Brain pericyte (primary cell): ENCODE data around the gene NPLOC4.
"Not testable (repeated sequence)": the region's sequence is repeated elsewhere in the genome, so short reads cannot be mapped to it uniquely, and the experiment has no call there.

Source experiments
- DNase-seq: peaks from one replicate; pipeline ENCODE4 v3.0.0-alpha.2; 2012; ENCODE audit warnings: low read depth, low spot score

NPLOC4 gene

DNA sequence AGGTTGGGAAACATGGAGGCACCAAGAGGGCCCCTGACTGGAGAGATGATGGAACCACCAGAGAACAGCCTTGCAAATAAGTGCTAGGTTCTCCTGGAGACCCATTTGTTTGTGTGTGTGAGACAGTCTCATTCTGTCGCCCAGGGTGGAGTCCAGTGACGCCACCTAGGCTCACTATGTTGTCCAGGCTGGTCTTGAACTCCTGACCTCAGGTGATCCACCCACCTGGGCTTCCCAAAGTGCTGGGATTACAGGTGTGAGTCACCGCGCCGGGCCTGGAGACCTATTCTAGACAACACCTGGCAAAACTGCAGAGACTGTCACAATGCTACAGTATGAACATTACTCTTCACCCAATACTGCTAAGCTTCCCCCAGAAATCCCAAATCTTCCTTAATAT, 1.5 kb downstream of the NPLOC4 start:
- no peak for DNase-seq

DNA sequence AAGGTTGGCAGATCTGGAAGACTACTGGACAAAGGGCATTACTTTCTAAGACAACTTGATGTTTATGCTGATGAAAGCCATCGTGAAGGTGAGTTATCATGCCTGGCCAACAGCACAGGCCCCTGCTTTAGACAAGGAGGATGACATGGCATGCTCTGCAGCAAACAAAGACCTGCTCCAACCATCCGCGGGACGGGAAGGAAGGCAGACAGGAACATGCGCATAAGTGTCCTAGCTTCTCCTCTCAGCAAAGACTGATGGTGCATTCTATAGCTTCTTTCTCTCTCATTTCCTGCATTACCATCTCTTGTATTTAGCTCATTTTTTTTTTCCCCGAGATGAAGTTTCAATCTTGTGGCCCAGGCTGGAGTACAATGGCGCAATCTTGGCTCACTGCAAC, 5.4 kb downstream of the NPLOC4 start:
- DNase-seq, result no peak

DNA sequence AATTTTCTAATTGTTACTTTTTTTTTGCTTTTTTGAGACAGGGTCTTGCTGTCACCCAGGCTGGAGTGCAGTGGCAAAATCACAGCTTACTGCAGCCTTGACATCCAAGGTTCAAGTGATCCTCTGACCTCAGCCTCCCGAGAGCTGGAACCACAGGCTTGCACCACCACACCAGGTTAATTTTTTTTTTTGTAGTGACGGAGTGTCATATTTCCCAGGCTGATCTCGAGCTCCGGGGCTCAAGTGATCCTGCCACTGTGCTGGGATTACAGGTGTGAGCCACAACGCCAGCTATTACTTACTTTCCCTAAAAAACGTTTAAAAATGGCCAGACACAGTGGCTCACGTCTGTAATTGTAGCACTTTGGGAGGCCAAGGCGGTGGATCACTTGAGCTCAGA, 6.6 kb downstream of the NPLOC4 start:
- DNase-seq, result no peak

DNA sequence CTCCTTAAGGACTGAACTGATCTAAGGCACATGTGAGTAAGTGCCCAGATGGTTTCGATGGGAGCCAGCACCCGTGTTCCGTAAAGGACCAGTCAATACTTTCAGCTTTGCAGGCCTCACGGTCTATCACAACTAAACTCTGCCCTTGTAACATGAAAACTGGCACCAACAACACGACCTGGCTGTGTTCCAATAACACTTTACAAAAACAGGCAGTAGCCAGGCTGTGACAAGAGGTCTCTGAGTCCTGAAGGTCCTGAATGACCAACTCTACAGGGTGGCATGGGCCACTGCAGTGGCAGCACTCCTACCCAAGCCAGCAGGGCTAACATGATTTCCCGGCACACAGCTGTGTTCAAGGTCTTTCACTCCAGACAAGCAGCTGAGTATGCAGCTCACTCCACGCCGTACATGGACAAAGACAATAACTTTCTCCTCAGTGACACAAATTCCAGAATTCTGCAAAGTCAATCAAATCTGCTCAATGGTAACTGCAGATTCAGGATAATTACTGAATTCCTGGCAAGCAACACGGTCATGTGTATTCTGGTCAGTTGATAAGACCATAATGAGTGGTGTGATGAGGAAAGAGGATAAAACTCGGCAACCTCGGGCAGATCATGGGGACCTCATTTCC, 15.3 kb downstream of the NPLOC4 start:
- DNase-seq, result no peak

DNA sequence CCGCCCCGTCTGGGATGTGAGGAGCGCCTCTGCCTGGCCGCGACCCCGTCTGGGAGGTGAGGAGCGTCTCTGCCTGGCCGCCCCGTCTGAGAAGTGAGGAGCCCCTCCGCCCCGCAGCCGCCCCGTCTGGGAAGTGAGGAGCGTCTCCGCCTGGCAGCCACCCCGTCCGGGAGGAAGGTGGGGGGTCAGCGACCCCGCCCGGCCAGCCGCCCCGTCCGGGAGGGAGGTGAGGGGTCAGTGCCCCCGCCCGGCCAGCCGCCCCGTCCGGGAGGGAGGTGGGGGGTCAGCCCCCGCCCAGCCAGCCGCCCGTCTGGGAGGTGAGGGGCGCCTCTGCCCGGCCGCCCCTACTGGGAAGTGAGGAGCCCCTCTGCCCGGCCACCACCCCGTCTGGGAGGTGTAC, 18.6 kb downstream of the NPLOC4 start:
- DNase-seq, result not testable (repeated sequence)

DNA sequence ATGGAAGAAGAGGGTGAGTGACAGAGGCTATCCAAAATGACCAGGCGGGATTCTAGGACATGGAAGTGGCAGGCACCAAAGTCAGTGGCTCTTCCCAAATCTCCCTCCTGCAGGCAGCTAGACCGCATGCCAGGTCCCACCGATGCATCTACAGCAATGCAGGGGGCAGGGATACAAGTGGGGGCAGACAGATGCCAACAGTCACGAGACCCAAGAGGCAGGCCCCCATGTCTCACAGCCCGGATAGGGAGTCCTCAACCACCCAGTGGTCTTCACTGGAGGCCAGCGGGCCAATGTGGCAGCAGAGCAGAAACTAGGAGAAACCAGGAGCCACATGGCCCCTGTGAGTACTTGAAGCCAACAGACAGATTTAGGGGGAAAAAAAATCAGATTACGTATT, 20.0 kb downstream of the NPLOC4 start:
- DNase-seq, result no peak

DNA sequence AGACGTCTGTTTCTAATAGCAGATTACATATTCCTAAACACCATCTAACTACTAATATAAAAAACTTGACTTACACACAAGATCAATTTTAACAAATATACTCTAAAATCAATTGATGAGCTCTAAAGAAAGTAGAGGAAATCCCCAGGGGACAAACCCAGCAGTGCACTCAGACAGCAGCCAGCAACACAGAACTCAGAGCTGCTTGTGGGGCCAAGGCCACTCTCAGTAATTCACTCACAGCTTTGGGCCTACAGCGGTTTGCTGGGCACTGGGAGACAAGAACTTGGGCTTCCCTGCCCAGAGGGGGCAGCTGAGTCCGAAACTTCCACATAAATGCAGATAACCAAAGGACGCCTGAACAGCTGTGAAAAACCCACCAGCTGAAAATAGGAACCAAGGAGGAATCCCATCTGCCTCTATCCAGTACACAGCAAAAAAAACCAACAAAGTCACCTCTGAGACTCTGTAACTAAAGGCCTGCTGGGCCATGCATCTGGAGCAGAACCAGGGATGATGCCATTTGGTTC, 21.4 kb downstream of the NPLOC4 start:
- no peak for DNase-seq

DNA sequence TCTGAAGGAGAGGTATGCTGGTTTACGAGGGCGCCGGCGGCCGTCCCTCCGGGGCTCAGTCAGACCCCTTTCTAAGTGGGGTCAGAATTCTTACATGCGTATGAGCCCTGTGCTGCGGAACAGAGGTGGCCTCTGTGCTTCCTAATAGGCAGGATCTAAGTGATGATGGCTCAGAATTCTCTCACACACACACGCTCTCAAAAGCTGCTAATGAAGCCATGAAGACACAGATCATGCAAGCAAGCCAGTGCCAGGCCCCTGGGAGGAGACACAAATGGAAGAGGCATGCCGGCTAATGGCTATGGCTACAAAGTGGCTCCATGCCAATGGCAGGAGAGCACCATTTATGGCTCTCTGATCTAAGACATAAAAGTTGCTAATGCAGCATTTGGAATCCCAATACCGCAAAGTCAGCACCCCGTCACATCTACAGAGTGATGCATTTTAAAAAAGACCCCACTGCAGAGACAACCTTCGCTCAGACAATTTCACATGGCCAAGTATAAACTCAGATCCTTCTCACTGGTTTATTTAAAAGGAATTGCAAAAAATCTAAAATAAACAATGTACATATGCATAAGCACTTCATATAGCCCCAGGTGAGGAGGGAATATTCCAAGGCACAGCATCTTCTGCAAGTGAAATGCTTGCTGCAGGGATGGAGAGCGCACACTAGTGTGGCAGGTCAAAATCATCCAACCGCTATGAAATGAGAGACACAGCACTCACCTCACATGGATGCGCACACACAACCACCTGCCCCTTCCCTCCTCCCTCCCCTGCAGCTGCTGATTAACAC, 24.5 kb downstream of the NPLOC4 start:
- DNase-seq, result no peak

DNA sequence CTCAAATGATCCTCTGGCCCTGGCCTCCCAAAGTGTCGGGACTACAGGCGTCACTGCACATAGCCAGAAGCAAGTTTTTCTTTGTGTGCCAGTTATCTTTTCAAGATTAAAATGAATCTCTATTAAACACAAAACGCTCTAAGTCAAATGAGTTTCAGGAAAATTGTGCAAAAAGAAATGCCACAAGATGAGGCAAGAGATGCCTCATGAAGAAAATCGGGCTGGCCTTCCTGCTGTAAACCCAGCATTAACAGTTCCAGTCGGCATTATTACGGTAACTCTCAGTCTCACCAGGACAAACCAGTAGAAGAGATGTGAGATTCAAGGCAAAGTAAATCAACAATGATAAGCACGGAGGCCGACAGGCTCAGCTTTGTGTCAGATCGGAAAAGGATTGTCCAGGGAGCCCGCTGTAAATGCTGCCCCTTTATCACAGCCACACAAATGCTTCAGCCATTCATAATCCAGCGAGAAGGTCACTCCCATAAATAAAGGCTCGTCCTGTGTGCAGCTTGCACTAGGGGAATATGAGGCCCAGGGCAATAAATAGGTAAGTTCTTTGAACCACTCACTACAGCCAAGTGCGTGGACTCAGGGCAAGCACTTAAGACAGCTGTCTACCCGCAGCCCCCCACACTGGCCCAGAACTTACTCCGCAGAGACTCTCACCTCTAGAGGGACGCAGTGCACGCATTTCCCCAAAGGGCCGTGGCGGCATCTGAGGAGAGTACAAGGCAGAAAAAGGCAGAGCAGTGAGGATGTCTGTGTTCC, 27.2 kb downstream of the NPLOC4 start:
- no peak for DNase-seq

DNA sequence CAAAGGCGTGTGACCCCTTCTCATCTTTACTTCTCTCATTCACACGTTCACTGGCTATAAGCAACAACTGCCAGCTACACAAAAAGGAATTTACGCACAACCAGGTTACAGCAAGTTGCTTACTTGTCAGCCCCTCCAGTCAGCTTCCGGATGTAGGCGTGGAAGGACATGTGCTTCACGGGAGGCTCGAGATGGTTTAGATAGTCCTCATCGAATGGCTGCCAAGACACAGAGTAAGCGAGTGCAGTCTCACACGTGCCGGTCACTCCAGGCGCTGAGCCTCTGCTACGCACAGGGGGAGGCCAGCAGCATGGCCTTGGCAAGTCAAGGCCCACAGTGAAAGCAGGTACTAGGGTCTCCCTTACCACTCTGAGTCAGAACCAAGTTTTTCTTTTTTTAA, 28.3 kb downstream of the NPLOC4 start:
- no peak for DNase-seq

DNA sequence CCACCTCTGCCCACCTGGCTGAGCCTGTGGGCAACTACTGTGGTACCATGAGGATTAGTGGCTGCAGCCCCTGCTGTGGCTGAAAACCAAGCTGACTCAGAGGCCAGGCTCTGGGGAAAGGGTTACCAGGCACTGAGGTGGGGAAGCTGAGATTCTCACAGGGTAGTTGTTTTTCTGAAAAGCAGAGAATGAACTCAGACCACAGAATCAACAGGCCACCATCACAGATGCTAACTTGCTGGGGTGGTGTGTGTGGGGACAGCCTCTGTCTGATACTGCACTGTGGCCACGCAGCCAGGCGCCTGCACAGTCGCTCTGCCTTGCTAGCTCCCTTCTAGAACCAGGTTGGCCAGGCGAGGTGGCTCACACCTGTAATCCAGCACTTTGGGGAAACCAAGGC, 28.8 kb downstream of the NPLOC4 start:
- DNase-seq, result no peak

DNA sequence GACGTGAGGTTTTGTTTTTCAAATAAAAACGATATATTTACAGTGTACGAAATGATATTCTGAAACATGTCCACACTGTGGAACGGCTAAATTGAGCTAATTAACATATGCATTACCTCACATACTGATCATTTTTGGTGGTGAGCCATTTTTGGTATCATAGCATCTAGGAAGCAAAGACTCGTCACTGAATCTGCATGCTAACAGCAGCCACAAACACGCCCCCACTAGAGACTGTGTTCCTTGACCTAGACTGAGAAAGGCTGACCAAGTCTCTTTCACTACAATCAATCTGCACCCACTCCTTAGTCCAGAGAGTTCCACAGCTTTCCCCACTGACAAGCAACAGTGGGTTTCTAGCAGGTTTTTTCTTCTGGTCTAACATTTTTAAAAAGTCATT, 29.5 kb downstream of the NPLOC4 start:
- DNase-seq, result no peak

DNA sequence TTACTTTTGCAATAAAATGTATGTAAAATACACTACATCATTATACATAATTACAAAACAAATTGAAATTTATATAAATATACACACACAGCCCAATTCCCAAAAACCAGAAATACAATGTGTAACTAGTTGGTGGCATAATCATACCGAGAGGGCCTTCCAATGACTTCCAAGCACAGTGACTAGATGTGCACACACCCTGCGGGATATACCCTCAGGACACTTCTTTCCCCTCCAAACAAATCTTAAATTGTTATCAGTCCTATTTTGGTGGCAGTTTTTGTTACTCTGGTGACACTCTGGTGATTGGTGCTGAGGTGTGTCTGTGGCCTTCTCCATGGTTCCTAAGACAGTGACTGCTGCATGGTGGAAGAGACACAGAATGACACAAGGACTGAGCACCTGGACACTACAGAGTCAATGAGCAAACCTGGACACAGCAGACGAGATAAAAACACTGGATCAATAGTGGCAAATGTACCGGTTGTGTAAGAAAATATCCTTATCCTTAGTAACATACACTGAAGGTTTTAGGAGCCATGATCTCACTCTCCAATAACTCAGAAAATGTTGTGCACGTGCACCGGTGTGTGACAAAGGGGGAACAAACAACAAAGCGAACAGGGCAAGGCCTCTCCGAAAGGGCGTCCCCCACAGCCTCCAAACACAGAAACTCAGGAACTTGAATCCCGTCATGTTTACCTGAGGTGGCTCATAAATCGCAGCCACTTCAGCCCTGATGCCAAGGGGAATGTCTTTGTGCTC, 32.9 kb downstream of the NPLOC4 start:
- no peak for DNase-seq

DNA sequence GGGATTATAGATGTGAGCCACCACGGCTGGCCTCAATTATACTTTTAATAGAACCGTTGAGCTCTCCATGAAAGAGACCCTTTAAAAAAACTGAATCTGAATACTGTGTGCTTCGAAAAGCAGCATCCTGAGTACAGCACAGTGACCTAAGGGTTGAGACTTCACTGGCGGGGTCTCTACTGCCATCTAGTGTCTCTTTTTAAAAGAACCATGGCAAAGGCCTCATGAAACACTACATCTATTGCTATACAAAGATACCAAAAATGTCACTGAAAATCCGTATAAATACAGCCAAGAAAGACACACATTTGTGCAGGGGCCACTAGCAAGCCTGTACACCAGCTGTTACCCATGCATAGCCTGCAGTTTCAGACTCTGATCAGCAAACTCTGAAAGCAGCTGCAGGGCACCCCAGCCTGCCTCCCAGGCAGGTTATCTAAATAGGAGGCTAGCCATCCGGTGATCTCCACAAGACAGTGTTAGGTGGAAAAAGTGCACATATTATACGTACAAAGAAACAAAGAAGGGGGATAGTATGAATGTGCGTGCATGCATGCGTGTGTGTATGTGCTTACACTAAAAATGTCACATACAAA, 35.3 kb downstream of the NPLOC4 start:
- no peak for DNase-seq

DNA sequence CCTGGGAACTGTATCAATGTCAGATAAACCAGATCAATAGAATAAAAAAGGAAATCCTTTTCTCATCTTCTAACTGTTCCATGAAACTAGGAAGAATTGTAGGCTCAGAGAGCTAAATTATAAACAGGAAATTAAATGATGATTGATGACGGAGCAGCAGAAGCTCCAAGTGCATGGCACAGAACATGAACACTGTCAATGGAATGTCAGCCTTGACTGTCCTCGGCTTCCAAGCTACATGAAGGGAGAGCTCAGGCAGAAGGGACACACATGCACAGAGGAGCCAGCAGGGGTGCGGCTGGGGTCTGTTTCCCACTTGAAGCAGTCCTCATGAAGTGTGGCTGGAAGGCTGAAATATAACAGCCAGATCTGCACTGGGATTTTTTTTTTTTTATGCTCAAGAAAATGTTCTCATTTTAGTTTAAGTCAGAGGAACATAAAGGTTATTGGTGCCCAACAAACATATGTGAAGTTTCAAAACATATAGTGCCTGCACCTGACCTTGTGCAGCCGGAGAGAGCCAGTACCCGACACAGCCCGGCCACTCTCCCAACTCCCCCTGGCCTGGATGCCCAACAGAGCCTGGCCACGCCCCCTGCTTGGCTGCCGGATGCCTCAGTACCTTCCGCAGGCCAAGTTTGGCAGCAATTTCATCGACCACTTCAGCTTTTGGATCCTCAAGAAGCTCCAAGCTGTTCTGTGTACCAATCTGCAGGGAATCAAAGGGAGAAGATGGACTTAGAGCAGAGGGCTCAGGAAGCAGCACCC, 37.0 kb downstream of the NPLOC4 start:
- no peak for DNase-seq

DNA sequence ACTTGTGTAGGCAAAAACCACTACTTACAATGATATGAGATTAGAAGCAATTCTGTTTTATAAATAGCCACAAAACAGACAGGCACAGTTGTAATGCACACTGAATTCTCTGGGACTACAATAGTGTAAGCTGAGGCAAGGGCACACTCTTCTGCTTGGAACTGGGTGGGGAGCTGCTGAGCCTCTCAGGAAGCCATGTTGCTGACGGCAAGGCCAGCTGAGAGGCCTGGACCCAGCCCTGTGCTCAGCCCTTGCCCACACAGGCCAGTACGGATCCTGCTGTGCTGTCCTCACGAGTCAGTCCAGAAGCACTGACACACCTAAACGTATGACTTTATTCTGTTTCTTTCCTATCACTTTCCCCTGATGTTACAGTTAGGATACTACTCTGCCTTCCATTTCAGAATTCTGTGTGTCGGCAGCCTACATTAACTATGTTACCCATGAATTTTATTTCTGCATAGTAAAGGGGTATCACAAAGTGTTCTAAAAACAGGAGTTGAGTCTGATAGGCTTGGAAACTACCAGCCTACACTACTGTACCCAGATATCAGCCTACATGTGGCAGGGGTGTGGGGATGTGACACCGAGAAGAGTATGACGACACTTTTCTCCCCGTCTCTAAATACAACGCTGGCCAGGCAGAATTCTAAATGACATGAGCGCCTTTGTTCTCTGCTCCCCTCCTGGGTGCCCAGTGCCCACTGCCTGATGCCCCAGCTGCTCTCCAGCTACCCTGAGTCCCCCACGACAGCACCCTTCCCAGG, 43.6 kb downstream of the NPLOC4 start:
- no peak for DNase-seq

DNA sequence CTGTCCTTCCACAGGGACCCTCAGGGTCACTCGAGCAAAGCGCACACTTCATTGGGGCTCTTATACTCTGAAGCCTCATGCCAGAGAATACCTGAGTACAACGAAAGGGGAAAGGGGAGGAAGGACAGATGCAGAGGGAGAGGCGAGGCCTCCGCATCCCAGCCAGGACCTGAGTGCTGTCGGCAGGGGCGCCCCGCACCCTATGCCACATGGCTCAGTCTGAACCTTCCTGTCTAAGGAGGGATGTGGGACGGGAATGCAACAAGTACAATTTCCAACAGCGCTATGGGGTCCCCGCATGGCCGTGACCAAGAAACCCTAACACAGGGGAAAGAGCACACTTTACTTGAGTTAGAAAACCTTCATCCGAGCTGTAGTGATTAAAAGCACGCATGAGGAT, 44.9 kb downstream of the NPLOC4 start:
- no peak for DNase-seq

DNA sequence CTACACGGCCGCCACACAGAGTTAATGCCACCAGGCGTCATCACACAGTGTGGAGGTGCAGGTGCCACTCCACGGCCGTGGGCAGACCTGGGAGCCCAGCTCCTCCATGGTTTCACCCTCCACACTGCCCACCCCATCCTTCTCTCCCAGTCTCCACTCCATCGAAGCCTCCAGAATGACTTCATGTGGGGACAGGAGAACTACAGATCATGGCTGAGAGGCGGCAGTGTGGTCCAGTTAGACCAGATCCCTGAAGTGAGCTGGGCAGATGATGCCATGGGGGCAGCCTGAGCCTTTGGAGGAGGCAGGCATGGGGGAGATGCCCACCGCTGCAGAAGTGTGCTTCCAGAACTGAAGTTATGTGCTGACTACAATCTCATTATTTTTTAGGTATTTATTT, 46.8 kb downstream of the NPLOC4 start:
- DNase-seq, result no peak

DNA sequence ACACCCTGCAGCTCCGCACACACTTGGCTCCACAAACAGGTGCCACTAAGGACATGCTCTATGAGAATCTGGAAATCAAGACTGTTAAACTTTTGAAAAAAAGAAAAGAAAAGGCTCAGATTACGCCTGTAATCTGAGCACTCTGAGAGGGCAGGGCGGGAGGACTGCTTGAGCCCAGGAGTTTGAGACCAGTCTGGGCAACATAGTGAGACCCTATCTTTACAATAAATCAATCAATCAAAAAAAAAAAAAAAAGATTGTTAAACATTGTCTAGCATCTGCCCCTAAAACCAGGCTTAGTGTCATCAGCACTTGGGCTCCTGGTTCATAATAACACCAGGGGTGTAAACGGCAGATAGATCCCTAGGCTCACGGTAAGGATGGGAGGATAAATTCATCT, 47.3 kb downstream of the NPLOC4 start:
- no peak for DNase-seq

DNA sequence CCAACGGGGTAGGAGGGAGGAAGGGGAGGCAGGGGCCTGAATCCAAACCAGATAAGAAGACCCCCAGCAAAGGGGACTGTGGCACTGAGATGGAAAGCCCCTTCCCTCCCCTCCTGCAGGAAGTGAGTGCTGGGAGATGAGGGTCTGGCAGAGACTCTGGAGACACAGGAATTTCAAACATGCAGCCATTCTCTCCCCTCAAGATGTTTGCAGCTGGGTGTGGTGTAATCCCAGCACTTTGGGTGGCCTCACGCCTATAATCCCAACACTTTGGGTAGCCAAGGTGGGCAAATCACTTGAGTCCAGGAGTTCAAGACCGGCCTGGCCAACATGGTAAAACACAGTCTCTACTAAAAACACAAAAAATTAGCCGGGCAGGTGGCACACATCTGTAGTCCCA, 50.8 kb downstream of the NPLOC4 start:
- DNase-seq, result no peak
